B cell (primary cell): ENCODE measurements around the gene CENPF.

Source experiments
- EZH2 ChIP-seq: IDR thresholded peaks from 2 replicates; pipeline ENCODE4 v1.6.1; 2012; ENCODE audit warnings: borderline replicate concordance, low read depth, mild to moderate bottlenecking, moderate library complexity, low read length; ENCODE audit not compliant: insufficient read depth, poor library complexity, severe bottlenecking
- TF ChIP-seq, protein P1 (sequence below): fragments of 200-600 bp; IDR thresholded peaks from one replicate; pipeline ENCODE4 v1.8.0; 2022; ENCODE audit warnings: antibody characterized with exemption, mild to moderate bottlenecking

GRCh38 chr1:214709241-214709640 lies 106.2 kb downstream of the CENPF start:
- TF ChIP-seq EZH2: no peak
- TF ChIP-seq, protein P1, sequence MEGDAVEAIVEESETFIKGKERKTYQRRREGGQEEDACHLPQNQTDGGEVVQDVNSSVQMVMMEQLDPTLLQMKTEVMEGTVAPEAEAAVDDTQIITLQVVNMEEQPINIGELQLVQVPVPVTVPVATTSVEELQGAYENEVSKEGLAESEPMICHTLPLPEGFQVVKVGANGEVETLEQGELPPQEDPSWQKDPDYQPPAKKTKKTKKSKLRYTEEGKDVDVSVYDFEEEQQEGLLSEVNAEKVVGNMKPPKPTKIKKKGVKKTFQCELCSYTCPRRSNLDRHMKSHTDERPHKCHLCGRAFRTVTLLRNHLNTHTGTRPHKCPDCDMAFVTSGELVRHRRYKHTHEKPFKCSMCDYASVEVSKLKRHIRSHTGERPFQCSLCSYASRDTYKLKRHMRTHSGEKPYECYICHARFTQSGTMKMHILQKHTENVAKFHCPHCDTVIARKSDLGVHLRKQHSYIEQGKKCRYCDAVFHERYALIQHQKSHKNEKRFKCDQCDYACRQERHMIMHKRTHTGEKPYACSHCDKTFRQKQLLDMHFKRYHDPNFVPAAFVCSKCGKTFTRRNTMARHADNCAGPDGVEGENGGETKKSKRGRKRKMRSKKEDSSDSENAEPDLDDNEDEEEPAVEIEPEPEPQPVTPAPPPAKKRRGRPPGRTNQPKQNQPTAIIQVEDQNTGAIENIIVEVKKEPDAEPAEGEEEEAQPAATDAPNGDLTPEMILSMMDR: no peak
